A673 (cell line): Measurements from ENCODE around the gene STX8. TPM values are rescaled to one million over a fixed set of nuclear protein-coding genes. Genes with fewer than 3 reads are reported as not detected.
"Not testable (repeated sequence)": the region's sequence is repeated elsewhere in the genome, so short reads cannot be mapped to it uniquely, and the experiment has no call there.

ENCODE experiments used
- BruUV-seq: library from RNA; stranded (reverse); fragments of 400-500 nt; replicated peaks from 2 replicates; lab custom pipeline; 2021; lab: Mats Ljungman, UMichigan
- CTCF ChIA-PET: fragments of 300-600 bp; sonication (Branson Sonifier 250); formaldehyde crosslinking; loops from one replicate; lab custom pipeline; 2022; ENCODE audit warnings: antibody characterized with exemption; lab: Charles Lee
- POLR2A ChIA-PET: fragments of 300-600 bp; sonication (Branson Sonifier 250); formaldehyde crosslinking; loops from one replicate; lab custom pipeline; 2022; ENCODE audit warnings: antibody characterized with exemption; ENCODE audit not compliant: low non-redundant PET; lab: Charles Lee
- DNase-seq: peaks from one replicate; pipeline ENCODE4 v3.0.0-alpha.2; 2015; ENCODE audit warnings: low spot score
- H3K27ac ChIP-seq: fragments of 200-600 bp; sonication (generic); 2 replicates; pipeline ENCODE4 v1.5.1; 2016; ENCODE audit warnings: mixed run types, low read depth, mild to moderate bottlenecking, mixed read lengths, antibody characterized with exemption, low read length; ENCODE audit not compliant: poor library complexity, severe bottlenecking
- H3K27me3 ChIP-seq: fragments of 200-600 bp; sonication (generic); replicated peaks from 2 replicates; pipeline ENCODE4 v1.6.1; 2017; ENCODE audit warnings: mixed run types, low read depth, mild to moderate bottlenecking, mixed read lengths, antibody characterized with exemption, low read length; ENCODE audit not compliant: insufficient read depth, poor library complexity
- H3K36me3 ChIP-seq: fragments of 200-600 bp; sonication (generic); 2 replicates; pipeline ENCODE4 v1.6.1; 2016; ENCODE audit warnings: mixed run types, mild to moderate bottlenecking, mixed read lengths, antibody characterized with exemption, low read length; ENCODE audit not compliant: insufficient read depth, poor library complexity, severe bottlenecking
- H3K4me1 ChIP-seq: fragments of 200-600 bp; sonication (generic); 2 replicates; pipeline ENCODE4 v1.6.1; 2017; ENCODE audit warnings: mixed run types, mild to moderate bottlenecking, mixed read lengths, antibody characterized with exemption, low read length; ENCODE audit not compliant: insufficient read depth, poor library complexity, severe bottlenecking
- H3K4me3 ChIP-seq: fragments of 200-600 bp; sonication (generic); 2 replicates; pipeline ENCODE4 v1.5.1; 2016; ENCODE audit warnings: low read depth, mixed run types, mild to moderate bottlenecking, mixed read lengths, low read length; ENCODE audit not compliant: poor library complexity, severe bottlenecking
- H3K9me3 ChIP-seq: fragments of 200-600 bp; sonication (generic); 2 replicates; pipeline ENCODE4 v1.6.1; 2016; ENCODE audit warnings: mixed run types, low read depth, mild to moderate bottlenecking, mixed read lengths, antibody characterized with exemption, low read length; ENCODE audit not compliant: poor library complexity, severe bottlenecking
- CTCF ChIP-seq: fragments of 300-800, 200-600 bp; sonication (generic); conservative IDR thresholded peaks from 2 replicates; pipeline ENCODE4 v1.5.1; 2017; ENCODE audit warnings: low read depth, mild to moderate bottlenecking, antibody characterized with exemption, low read length, moderate library complexity, mixed read lengths
- EZH2 ChIP-seq: fragments of 200-600 bp; sonication (generic); IDR thresholded peaks from 2 replicates; pipeline ENCODE4 v1.6.1; 2017; ENCODE audit warnings: borderline replicate concordance, low read depth, mild to moderate bottlenecking, mixed read lengths, antibody characterized with exemption, low read length; ENCODE audit not compliant: poor library complexity, severe bottlenecking
- intact Hi-C: fragments of 100-400 bp; cut with micrococcal nuclease; formaldehyde crosslinking; loops from one replicate; pipeline ENCODE4 v1.10.0; 2022; ENCODE audit not compliant: unreplicated experiment
- total RNA-seq: library from RNA; stranded (reverse); gene quantifications from 2 replicates; pipeline ENCODE4 v1.2.3, GENCODE V29; 2021

The STX8 gene
- total RNA-seq, 1 experiment from 2014 or later, result 51.4 TPM

GRCh38 chr17:9259419-9259818, 316.2 kb downstream of the STX8 start:
- DNase-seq, result no peak
- BruUV-seq, result no TSS peak
- Histone ChIP-seq H3K36me3 (no peaks in the 10 kb centered on the region), H3K4me1 (peaks cover 16% of the 10 kb centered on the region), H3K4me3 (no peak overlapping the region), H3K27ac (no peak overlapping the region), H3K9me3 (no peaks in the 10 kb centered on the region), H3K27me3 (no peaks in the 10 kb centered on the region)
- intact Hi-C loops, result no loop called here
- ChIA-PET POLR2A (no interaction called here), CTCF (no interaction called here)
- TF ChIP-seq EZH2 (no peak), CTCF (no peak)

DNA sequence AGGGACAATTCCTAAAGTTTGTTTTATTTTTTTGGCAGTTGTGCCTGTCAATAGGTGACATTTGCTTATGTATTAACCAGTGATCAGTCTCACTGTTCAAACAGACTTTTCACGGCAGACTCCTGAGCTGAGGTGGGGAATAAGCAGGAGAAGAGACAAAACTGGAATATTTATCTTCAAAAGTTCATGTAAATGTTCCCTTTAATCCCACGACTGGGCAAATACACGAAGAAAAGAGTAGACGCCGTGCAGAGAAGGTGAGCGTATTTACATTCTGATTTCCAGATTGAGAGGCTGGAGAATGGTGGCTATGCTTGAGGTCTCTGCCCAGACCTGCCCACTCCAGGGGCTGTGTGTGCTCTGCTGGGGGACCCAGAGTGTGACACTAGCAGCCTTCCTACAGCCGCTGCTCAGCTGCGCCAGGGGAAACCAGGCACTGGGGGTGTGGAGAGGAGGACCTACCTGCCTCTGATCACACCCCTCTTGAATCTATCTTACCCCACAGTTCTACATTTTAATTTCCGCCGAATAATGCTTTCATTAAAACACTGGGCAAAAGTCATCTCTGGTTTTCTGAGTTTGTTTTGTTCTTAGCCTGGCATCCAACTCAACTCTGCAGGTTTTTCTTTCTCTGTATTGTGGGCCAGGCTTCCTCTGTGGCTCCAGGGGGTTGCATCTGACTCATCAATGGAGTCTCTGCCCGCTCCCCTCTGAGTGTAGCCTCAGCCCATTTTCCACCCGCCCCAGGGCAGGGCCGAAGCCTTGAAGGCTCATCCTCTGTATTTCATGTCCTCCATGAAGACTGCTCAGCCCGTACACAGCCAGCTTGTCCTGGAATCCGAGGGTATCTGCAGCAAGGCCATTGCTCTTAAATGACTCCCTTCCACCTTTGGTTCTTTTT, 317.3 kb downstream of the STX8 start:
- no peak for TF ChIP-seq EZH2
- no peak for TF ChIP-seq CTCF
- peak; percentile 28 for DNase-seq
- no TSS peak for BruUV-seq
- H3K9me3 ChIP-seq, result no peaks in the 10 kb centered on the region
- H3K27me3 ChIP-seq, result no peaks in the 10 kb centered on the region
- no peaks in the 10 kb centered on the region for H3K36me3 ChIP-seq
- H3K4me1 ChIP-seq, result peaks cover 16% of the 10 kb centered on the region
- POLR2A ChIA-PET, result no interaction called here
- H3K4me3 ChIP-seq, result no peak overlapping the region
- intact Hi-C loops, result no loop called here
- no peak overlapping the region for H3K27ac ChIP-seq
- CTCF ChIA-PET, result no interaction called here

DNA sequence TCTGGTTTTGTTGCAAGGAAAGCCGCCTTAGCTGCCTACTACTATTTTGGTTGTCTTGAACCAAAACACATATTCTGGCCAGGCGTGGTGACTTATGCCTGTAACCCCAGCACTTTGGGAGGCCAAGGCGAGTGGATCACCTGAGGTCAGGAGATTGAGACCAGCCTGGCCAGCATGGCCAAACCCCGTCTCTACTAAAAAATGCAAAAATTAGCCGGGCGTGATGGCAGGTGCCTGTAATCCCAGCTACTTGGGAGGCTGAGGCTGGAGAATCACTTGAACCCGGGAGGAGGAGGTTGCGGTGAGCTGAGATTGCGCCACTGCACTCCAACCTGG, 318.0 kb downstream of the STX8 start:
- intact Hi-C loops, H3K4me3 ChIP-seq, DNase-seq, H3K9me3 ChIP-seq, H3K27me3 ChIP-seq, POLR2A ChIA-PET, H3K27ac ChIP-seq, BruUV-seq, H3K36me3 ChIP-seq, CTCF ChIA-PET: not testable (repeated sequence)
- H3K4me1 ChIP-seq, result peaks cover 16% of the 10 kb centered on the region
